HG03571 (cell line): ENCODE results near the gene JUP.
A peak's percentile ranks its signal among the peaks of the same experiment; 100 is the strongest.
"Not testable (repeated sequence)": the region's sequence is repeated elsewhere in the genome, so short reads cannot be mapped to it uniquely, and the experiment has no call there.

Experiments
- ATAC-seq: cut with Tn5 transposase; IDR thresholded peaks from one replicate; pipeline ENCODE4 v1.9.1; 2021; ENCODE audit not compliant: unreplicated experiment

The JUP gene

GRCh38 chr17:41786227-41787020 lies at the start of gene JUP:
JUP (minus strand) TSS chr17:41786711; CDS start chr17:41771854, 14,857 bp downstream.
- ATAC-seq = peak; percentile 76

GRCh38 chr17:41835800-41836549 lies 49.5 kb upstream of the JUP start, which contains the start of gene NT5C3B:
NT5C3B (minus strand) TSS chr17:41836232; CDS start chr17:41836193, 39 bp downstream.
- ATAC-seq = peak; percentile 47

GRCh38 chr17:41835214-41835799 lies 48.8 kb upstream of the JUP start:
- ATAC-seq = peak; percentile 16

- ATAC-seq = not testable (repeated sequence)
These were observed 43.5 kb upstream of the JUP start for GRCh38 chr17:41829961-41830360.

GRCh38 chr17:41825175-41825845 lies 38.8 kb upstream of the JUP start:
- no peak for ATAC-seq

GRCh38 chr17:41824086-41824485 lies 37.6 kb upstream of the JUP start:
- no peak for ATAC-seq

GRCh38 chr17:41823580-41823979 lies 37.1 kb upstream of the JUP start:
- ATAC-seq = no peak

GRCh38 chr17:41823141-41823524 lies 36.6 kb upstream of the JUP start:
- ATAC-seq = no peak

GRCh38 chr17:41822216-41823140 lies 36.0 kb upstream of the JUP start:
- no peak for ATAC-seq

GRCh38 chr17:41821776-41822175 lies 35.3 kb upstream of the JUP start:
- no peak for ATAC-seq

GRCh38 chr17:41818024-41818423 lies 31.5 kb upstream of the JUP start:
- ATAC-seq = no peak

GRCh38 chr17:41816637-41817320 lies 30.3 kb upstream of the JUP start:
- no peak for ATAC-seq

- no peak for ATAC-seq
These were observed 27.7 kb upstream of the JUP start for GRCh38 chr17:41814195-41814594.

- no peak for ATAC-seq
These were observed 27.2 kb upstream of the JUP start for GRCh38 chr17:41813699-41814124.

- no peak for ATAC-seq
These were observed 26.7 kb upstream of the JUP start for GRCh38 chr17:41813152-41813680.

GRCh38 chr17:41812381-41813151 lies 26.1 kb upstream of the JUP start, which contains the start of gene FKBP10:
FKBP10 (plus strand) TSS chr17:41813004; CDS start chr17:41813035, 31 bp downstream.
- no peak for ATAC-seq

- ATAC-seq = no peak
These were observed 25.3 kb upstream of the JUP start, which contains the start of gene P3H4 for GRCh38 chr17:41811549-41812380. P3H4 (minus strand) TSS chr17:41811949; CDS start chr17:41811915, 34 bp downstream.
